B cell (primary cell): ENCODE measurements around the gene EVI2A.

Experiments used
- CTCF ChIP-seq: fragments of 200-600 bp; IDR thresholded peaks from one replicate; pipeline ENCODE4 v1.8.0; 2022; ENCODE audit warnings: antibody characterized with exemption, mild to moderate bottlenecking
- EZH2 ChIP-seq: IDR thresholded peaks from 2 replicates; pipeline ENCODE4 v1.6.1; 2012; ENCODE audit warnings: borderline replicate concordance, low read depth, mild to moderate bottlenecking, moderate library complexity, low read length; ENCODE audit not compliant: insufficient read depth, poor library complexity, severe bottlenecking

GRCh38 chr17:31321481-31321880 is at the start of gene EVI2A:
- TF ChIP-seq CTCF = no peak
- no peak for TF ChIP-seq EZH2
